Testis (tissue), 3 donors: ENCODE measurements around the gene MEIKIN. TPM values are rescaled to one million over a fixed set of nuclear protein-coding genes. Genes with fewer than 3 reads are reported as not detected.

ENCODE experiments used
- DNase-seq: peaks from one replicate; pipeline ENCODE4 v3.0.0-alpha.2; 2019
- H3K27ac ChIP-seq, 2 donors: fragments of 200-600 bp; sonication (generic); one replicate each; pipeline ENCODE4 v1.5.1; 2019
- H3K27me3 ChIP-seq: fragments of 200-600 bp; sonication (generic); one replicate; pipeline ENCODE4 v1.5.1; 2019
- H3K36me3 ChIP-seq: fragments of 200-600 bp; sonication (generic); one replicate; pipeline ENCODE4 v1.5.1; 2017; ENCODE audit warnings: low read depth; ENCODE audit errors: missing control alignments
- H3K4me1 ChIP-seq: fragments of 200-600 bp; sonication (generic); one replicate; pipeline ENCODE4 v1.5.1; 2019
- H3K4me3 ChIP-seq, 2 donors: fragments of 200-600 bp; sonication (generic); one replicate each; pipeline ENCODE4 v1.5.1; 2017 to 2019
- H3K9me3 ChIP-seq: fragments of 200-600 bp; sonication (generic); one replicate; pipeline ENCODE4 v1.5.1; 2017
- CTCF ChIP-seq, 3 experiments: fragments of 450-650 bp in 2 of 3; fragments of 200-600 bp in 1 of 3; sonication (generic) in 1 of 3; IDR thresholded peaks; one replicate each; pipeline ENCODE4 v1.5.1; 2016 to 2019; ENCODE audit warnings: antibody characterized with exemption in 3 of 3, mild to moderate bottlenecking in 2 of 3, moderate library complexity in 1 of 3
- POLR2A ChIP-seq: fragments of 450-650 bp; IDR thresholded peaks from one replicate; pipeline ENCODE4 v1.6.1; 2017; ENCODE audit warnings: antibody characterized with exemption, mild to moderate bottlenecking, moderate library complexity
- WGBS, 2 donors: methylation state at CpG; one replicate each; pipeline ENCODE4 v1.1.5; 2018; 5-methylcytosine and 5-hydroxymethylcytosine counted together
- intact Hi-C: fragments of 100-400 bp; cut with DNase I; formaldehyde crosslinking; loops from one replicate; pipeline ENCODE4 v1.15.1; 2023; ENCODE audit warnings: low total_unique reads
- polyA plus RNA-seq: library from polyadenylated mRNA; stranded (reverse); fragments of 350-450 nt; fragmentation: Illumina TruSeq; extraction: RNeasy Lipid Tissue Mini Kit (QIAGEN cat#74804); gene quantifications from one replicate; pipeline ENCODE4 v1.2.3, GENCODE V29; 2014; ENCODE audit warnings: low read depth, low replicate concordance; ENCODE audit not compliant: insufficient read depth
- total RNA-seq, 2 donors: library from RNA; depleted of rRNA; stranded (reverse); fragments of >200 nt; gene quantifications; one replicate each; pipeline ENCODE4 v1.2.3, GENCODE V29; 2016

Gene MEIKIN
- total and polyA plus RNA-seq, 3 donors from 2014 or later: 13.6 to 27.0 (median 15.1) TPM

GRCh38 chr5:131968396-131968954, 23.0 kb upstream of the MEIKIN start:
- intact Hi-C loops: no loop called here
- 81 to 82% methylated on average over 5 of the region's 5 CpGs for WGBS, 2 donors
- Histone ChIP-seq H3K4me3 (no peak overlapping the region), H3K9me3 (no peaks in the 10 kb centered on the region), H3K36me3 (no peaks in the 10 kb centered on the region), H3K4me1 (no peaks in the 10 kb centered on the region), H3K27ac (no peak overlapping the region), H3K27me3 (no peaks in the 10 kb centered on the region)
- DNase-seq: no peak
- TF ChIP-seq POLR2A (no peak), CTCF (IDR thresholded peaks at IDR 0.05) (no peak)

GRCh38 chr5:131966551-131966950, 21.1 kb upstream of the MEIKIN start:
- no peak for TF ChIP-seq POLR2A
- no peak for TF ChIP-seq CTCF (IDR thresholded peaks at IDR 0.05)
- WGBS, 2 donors: 89 to 100% methylated on average over 1 of the region's 1 CpG

GRCh38 chr5:131965826-131966415, 20.5 kb upstream of the MEIKIN start:
- Histone ChIP-seq H3K27me3 (no peaks in the 10 kb centered on the region), H3K4me1 (no peaks in the 10 kb centered on the region), H3K4me3 (no peak overlapping the region), H3K27ac (no peak overlapping the region), H3K9me3 (no peaks in the 10 kb centered on the region), H3K36me3 (no peaks in the 10 kb centered on the region)
- no peak for DNase-seq
- WGBS, 2 donors: 79 to 84% methylated on average over 6 of the region's 6 CpGs
- TF ChIP-seq POLR2A (no peak), CTCF (IDR thresholded peaks at IDR 0.05) (no peak)
- intact Hi-C loops: no loop called here

More at GRCh38 chr5:131966551-131966950, 21.1 kb upstream of the MEIKIN start:
- Histone ChIP-seq H3K4me3 (no peak overlapping the region), H3K9me3 (no peaks in the 10 kb centered on the region), H3K36me3 (no peaks in the 10 kb centered on the region), H3K27ac (no peak overlapping the region), H3K27me3 (no peaks in the 10 kb centered on the region), H3K4me1 (no peaks in the 10 kb centered on the region)
- intact Hi-C loops: no loop called here
- DNase-seq: no peak

- H3K4me3 ChIP-seq: no peak overlapping the region
- H3K4me1 ChIP-seq: no peaks in the 10 kb centered on the region
- no peak overlapping the region for H3K27ac ChIP-seq
- 84 to 86% methylated on average over 2 to 3 of the region's 3 CpGs for WGBS, 2 donors
- no peaks in the 10 kb centered on the region for H3K9me3 ChIP-seq
- TF ChIP-seq POLR2A: no peak
- TF ChIP-seq CTCF (IDR thresholded peaks at IDR 0.05): no peak
- H3K36me3 ChIP-seq: no peaks in the 10 kb centered on the region
- no peaks in the 10 kb centered on the region for H3K27me3 ChIP-seq
- intact Hi-C loops: no loop called here
- DNase-seq: no peak
Observed at GRCh38 chr5:131959906-131960305, 14.4 kb upstream of the MEIKIN start.

- TF ChIP-seq CTCF (IDR thresholded peaks at IDR 0.05) (no peak), POLR2A (no peak)
- Histone ChIP-seq H3K4me3 (no peak overlapping the region), H3K4me1 (no peaks in the 10 kb centered on the region), H3K27ac (no peak overlapping the region), H3K36me3 (no peaks in the 10 kb centered on the region), H3K27me3 (no peaks in the 10 kb centered on the region), H3K9me3 (no peaks in the 10 kb centered on the region)
- 91 to 92% methylated on average over 5 of the region's 5 CpGs for WGBS, 2 donors
- no peak for DNase-seq
- intact Hi-C loops: no loop called here
Observed at GRCh38 chr5:131959136-131959535, 13.7 kb upstream of the MEIKIN start.
